Stimulated activated effector memory CD8-positive, alpha-beta T cell treated with anti-CD3 and anti-CD28 coated beads, Interleukin-12 subunit alpha, Interleukin-12 subunit beta, amount 100 ng/mL, for 72 hours (primary cell): ENCODE data around the gene ST3GAL6.

ENCODE experiments used
- ATAC-seq: fragments of 150-1000 bp; cut with Tn5 transposase; 2 replicates; pipeline ENCODE4 v1.10.0; 2021
- DNase-seq, 2 donors: peaks; one replicate each; pipeline ENCODE4 v3.0.0; 2021 to 2022; ENCODE audit warnings: low spot score in 2 of 2
- H3K27ac Mint-ChIP-seq: one replicate; pipeline ENCODE4 v1.8.0; 2022; ENCODE audit warnings: mild to moderate bottlenecking, mixed read lengths
- H3K36me3 Mint-ChIP-seq: one replicate; pipeline ENCODE4 v1.8.0; 2022; ENCODE audit warnings: mild to moderate bottlenecking, mixed read lengths
- H3K4me1 Mint-ChIP-seq: one replicate; pipeline ENCODE4 v1.8.0; 2022; ENCODE audit warnings: mixed read lengths
- H3K4me3 Mint-ChIP-seq: one replicate; pipeline ENCODE4 v1.8.0; 2022; ENCODE audit warnings: mild to moderate bottlenecking, mixed read lengths
- H3K9me3 Mint-ChIP-seq: one replicate; pipeline ENCODE4 v1.8.0; 2022; ENCODE audit warnings: mixed read lengths

The ST3GAL6 gene

DNA sequence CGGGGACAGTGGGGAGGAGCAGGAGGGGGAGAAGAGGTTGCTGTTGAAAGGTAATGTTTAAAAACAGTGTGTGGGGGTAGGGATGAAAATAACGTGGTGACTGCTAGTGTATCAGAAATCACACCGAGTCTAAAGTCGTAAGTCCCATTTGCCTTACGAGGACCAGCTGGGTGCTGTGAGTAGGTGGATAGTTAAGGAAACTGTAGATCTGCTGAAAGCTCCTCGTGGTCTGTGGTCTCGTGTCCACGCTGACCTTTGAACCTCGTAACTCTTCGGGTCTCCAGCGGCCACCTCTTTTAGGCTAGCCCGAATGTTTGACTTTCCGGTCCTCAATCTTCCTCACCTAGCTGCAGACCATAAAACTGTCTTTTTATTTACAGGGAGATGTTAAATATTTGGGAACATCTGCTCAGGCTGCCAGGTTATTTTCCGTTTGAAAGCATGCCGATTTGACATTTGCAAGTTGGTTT is 29.3 kb upstream of the ST3GAL6 start:
- H3K4me3 Mint-ChIP-seq, result peak overlapping the region; percentile 52
- ATAC-seq, result no peak
- no peak overlapping the region for H3K27ac Mint-ChIP-seq
- DNase-seq, result no peak
- peaks cover 5% of the 10 kb centered on the region for H3K4me1 Mint-ChIP-seq
- H3K9me3 Mint-ChIP-seq, result no peaks in the 10 kb centered on the region
- H3K36me3 Mint-ChIP-seq, result no peaks in the 10 kb centered on the region

DNA sequence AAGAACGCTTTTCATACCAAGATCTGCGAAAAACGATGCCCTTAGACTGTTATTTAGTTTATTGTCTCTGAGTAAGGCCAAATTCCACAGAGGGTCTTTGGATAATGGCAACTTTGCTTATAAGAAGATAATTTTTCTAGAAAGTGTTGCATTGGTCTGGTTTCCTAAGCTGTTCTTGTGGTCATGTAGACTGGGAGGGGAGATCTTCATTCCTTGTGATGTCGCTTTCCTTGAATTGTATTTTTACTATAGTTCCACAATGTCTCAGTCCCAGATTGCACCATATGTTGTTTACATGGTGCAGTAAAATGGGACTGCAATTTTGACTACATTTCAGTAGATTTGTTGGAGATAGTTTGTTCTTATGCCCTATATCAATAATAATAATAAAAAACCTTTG is 28.8 kb upstream of the ST3GAL6 start:
- no peak overlapping the region for H3K4me3 Mint-ChIP-seq

DNA sequence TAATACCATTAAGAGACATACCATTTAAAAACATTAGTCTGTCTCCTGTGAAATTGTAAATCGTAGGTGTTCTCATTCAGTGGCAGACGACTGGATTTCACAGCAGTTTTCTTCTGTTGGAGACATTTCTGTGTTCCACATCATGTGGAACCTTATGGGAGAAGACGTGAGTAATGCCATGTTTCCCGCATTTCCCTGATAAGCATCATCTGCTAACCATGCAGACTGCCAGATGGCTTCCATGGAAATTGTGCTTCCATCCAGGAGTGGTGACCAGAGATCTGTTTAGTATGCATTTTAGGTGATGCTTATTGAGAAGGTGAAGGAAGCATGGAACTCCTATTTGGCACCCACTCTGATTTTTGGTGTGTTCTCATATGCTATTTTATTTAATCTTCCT is 28.4 kb upstream of the ST3GAL6 start:
- no peaks in the 10 kb centered on the region for H3K9me3 Mint-ChIP-seq
- ATAC-seq, result no peak
- no peak for DNase-seq
- H3K27ac Mint-ChIP-seq, result no peak overlapping the region
- H3K4me1 Mint-ChIP-seq, result peaks cover 5% of the 10 kb centered on the region
- no peak overlapping the region for H3K4me3 Mint-ChIP-seq
- no peaks in the 10 kb centered on the region for H3K36me3 Mint-ChIP-seq

More for the DNA sequence above, 28.8 kb upstream of the ST3GAL6 start:
- DNase-seq (no peak), ATAC-seq (no peak)
- H3K27ac Mint-ChIP-seq, result no peak overlapping the region
- no peaks in the 10 kb centered on the region for H3K36me3 Mint-ChIP-seq
- H3K9me3 Mint-ChIP-seq, result no peaks in the 10 kb centered on the region
- peaks cover 5% of the 10 kb centered on the region for H3K4me1 Mint-ChIP-seq

DNA sequence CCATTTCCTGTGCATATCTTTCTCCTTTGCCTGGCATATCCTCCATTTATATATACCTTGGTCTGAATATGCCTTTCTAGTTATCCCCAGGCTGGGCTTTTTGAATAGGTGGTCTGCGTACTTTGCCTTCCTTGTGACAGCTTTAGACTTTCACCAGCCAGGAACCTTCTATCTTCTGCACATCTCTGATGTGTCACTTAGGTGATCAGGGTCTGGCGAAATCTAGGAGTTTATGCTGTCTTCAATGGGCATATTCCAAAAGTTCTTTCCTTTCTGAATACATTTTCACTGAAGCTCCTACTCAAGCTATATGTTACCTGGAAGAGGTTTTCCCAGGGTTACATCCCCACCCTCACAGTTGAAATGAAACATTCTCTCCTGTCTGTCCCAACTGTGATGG is 27.8 kb upstream of the ST3GAL6 start:
- Mint-ChIP-seq H3K36me3 (no peaks in the 10 kb centered on the region), H3K9me3 (no peaks in the 10 kb centered on the region)
- ATAC-seq, result no peak

DNA sequence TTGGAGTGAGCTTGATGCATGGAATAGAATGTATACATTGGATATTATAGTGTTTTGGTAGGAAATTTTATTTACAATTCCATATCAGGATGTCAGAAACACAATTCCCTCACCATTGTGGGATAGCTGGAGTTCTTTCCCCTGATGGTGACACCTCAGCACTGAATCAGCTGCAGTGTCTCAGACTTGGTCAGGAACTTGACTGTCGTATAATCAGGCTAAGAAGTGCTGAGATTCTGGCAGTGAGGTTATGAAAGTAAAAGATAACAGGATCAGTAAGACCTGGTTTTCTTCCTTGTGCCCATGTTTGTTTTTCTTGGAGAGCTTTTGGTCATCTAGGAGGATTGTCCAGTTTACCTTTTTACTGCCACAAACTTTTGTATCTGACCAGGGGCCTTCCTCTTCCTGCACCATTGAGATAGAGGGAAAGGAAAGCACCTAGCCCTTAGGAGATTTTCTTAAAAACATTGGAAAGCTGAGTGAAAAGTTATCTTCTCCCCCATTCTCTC is 27.3 kb upstream of the ST3GAL6 start:
- H3K4me3 Mint-ChIP-seq, result no peak overlapping the region
- no peaks in the 10 kb centered on the region for H3K36me3 Mint-ChIP-seq
- peaks cover 5% of the 10 kb centered on the region for H3K4me1 Mint-ChIP-seq
- H3K9me3 Mint-ChIP-seq, result no peaks in the 10 kb centered on the region
- H3K27ac Mint-ChIP-seq, result no peak overlapping the region
- DNase-seq, result no peak
- ATAC-seq, result no peak

More for the DNA sequence above, 27.8 kb upstream of the ST3GAL6 start:
- DNase-seq, result no peak
- no peak overlapping the region for H3K27ac Mint-ChIP-seq
- peaks cover 5% of the 10 kb centered on the region for H3K4me1 Mint-ChIP-seq
- no peak overlapping the region for H3K4me3 Mint-ChIP-seq

DNA sequence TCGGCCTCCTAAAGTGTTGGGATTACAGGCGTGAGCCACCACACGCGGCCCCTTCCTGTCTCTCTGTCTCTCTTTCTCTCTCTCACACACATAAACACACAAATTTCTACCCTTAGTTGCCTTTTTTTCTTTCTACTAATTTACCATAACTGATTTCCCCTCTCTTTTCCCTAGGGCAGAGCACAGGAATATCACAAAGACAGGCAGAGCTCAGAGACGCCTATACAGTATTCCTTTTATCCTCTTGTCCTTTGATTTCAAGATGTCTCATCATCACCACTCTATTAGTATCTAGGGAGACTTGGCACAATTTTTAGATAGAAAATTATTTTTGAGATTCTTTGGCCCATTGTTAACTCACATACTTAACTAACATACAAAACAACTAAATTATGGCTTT is 25.8 kb upstream of the ST3GAL6 start:
- H3K4me1 Mint-ChIP-seq, result peaks cover 5% of the 10 kb centered on the region
- no peak for DNase-seq
- no peak overlapping the region for H3K27ac Mint-ChIP-seq
- no peaks in the 10 kb centered on the region for H3K9me3 Mint-ChIP-seq
- ATAC-seq, result no peak
- H3K36me3 Mint-ChIP-seq, result no peaks in the 10 kb centered on the region
- no peak overlapping the region for H3K4me3 Mint-ChIP-seq

DNA sequence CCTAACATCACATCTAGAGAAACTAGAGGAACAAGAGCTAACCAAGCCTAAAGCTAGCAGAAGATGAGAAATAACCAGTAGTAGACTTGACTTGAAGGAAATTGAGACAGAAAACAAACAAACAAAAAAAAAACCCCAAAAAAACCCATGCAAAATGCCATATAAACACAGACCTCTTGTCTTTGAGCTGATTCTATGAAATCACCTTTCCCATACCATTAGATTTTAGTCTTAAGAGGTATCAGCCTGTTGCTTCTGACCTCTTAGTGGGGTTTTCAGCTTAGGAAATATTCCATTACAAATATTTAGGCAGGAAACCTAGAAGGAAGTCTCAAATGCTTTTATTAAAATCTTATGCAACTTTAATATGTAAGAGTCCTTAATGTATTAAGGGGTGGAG is 23.9 kb upstream of the ST3GAL6 start:
- ATAC-seq (no peak), DNase-seq (no peak)
- Mint-ChIP-seq H3K36me3 (no peaks in the 10 kb centered on the region), H3K4me3 (no peak overlapping the region), H3K27ac (no peak overlapping the region), H3K9me3 (no peaks in the 10 kb centered on the region), H3K4me1 (no peaks in the 10 kb centered on the region)

DNA sequence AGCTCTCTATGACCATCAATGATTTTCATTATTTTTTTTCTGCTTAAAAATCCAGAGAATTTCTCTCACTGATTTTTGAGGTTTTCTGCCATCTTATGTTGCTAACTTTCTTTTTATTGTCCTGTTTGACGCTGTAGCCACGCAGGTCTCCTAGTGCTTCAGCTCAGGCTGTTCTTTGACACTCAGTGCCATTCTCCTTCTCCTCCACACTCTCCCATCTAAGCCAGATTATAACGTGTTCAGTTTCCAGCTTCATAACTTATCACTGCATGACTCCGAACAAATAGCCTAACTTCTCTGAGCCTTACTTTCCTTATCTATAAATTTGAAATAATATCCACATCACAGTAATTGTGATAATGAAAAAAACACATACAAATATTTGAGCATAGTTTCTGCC is 22.8 kb upstream of the ST3GAL6 start:
- H3K9me3 Mint-ChIP-seq, result no peaks in the 10 kb centered on the region
- H3K4me3 Mint-ChIP-seq, result no peak overlapping the region
- no peaks in the 10 kb centered on the region for H3K4me1 Mint-ChIP-seq
- no peaks in the 10 kb centered on the region for H3K36me3 Mint-ChIP-seq
- DNase-seq (no peak), ATAC-seq (no peak)
- H3K27ac Mint-ChIP-seq, result no peak overlapping the region

DNA sequence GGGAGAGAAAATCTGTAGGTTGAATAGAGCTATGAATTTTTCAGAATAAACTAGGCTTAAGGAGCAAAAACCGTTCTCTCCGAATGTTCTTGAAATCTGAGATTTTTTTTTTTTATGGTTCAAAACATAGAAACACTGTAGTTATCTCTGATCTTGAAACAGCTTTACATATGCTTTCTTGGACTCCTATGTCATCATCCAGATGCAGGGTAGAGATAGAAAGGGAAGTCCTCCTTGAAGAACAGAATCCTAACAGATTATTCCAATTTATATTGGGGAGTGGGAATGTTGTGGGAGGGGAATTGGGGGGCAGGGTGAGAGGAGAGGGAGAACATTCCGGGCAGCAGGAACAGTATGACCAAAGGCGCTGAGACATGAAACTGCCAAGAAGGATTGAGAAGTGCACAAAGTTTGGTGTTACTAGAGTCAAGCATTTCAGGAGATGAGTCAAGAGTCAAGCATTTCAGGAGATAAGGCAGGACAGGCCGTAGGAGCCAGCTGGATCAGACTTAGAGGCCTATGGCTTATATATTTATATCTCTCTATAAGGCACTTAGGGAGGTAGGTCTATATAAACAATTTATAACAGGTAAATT is 21.9 kb upstream of the ST3GAL6 start:
- H3K4me3 Mint-ChIP-seq, result no peak overlapping the region
- H3K9me3 Mint-ChIP-seq, result no peaks in the 10 kb centered on the region
- ATAC-seq (no peak), DNase-seq (no peak)
- no peaks in the 10 kb centered on the region for H3K4me1 Mint-ChIP-seq
- H3K27ac Mint-ChIP-seq, result no peak overlapping the region
- H3K36me3 Mint-ChIP-seq, result no peaks in the 10 kb centered on the region

DNA sequence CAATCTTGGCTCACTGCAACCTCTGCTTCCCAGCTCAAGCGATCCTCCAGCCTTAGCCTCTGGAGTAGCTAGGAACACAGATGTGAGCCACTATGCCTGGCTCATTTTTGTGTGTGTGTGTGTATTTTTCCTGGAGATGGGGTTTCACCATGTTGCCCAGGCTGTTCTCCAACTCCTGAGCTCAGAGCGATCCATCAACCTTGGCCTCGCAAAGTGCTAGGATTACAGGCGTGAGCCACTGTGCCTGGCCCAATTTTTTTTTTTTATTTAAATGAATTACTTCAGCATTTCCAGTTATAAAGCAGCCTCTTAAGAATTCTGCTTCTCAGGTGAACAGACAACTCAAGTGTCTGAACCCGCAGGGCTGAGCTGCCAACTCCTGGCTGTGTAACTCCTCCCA is 20.1 kb upstream of the ST3GAL6 start:
- H3K36me3 Mint-ChIP-seq, result no peaks in the 10 kb centered on the region
- H3K27ac Mint-ChIP-seq, result no peak overlapping the region
- ATAC-seq, result no peak
- no peak overlapping the region for H3K4me3 Mint-ChIP-seq
- H3K9me3 Mint-ChIP-seq, result no peaks in the 10 kb centered on the region
- H3K4me1 Mint-ChIP-seq, result no peaks in the 10 kb centered on the region
- no peak for DNase-seq

DNA sequence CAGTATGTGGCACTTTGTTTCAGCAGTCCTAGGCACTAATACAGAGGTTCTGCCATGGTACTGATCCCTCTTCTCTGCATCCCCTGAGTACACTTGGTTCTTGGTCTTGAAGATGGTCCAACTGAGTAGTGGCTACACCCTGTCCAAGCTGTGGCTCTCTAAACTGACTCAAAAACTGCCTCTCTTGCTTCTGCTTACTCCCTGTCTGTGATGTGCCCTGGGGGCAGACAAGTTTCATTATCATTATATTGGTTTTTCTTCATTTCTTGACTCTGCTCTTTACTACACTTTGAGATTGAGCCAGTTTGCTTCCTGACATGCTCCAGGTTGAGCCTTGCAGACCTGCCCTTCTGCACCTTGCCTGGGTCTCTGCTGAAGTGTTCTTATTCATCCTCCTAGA is 18.9 kb upstream of the ST3GAL6 start:
- H3K9me3 Mint-ChIP-seq, result no peaks in the 10 kb centered on the region
- no peak overlapping the region for H3K27ac Mint-ChIP-seq
- no peaks in the 10 kb centered on the region for H3K36me3 Mint-ChIP-seq
- H3K4me3 Mint-ChIP-seq, result no peak overlapping the region
- H3K4me1 Mint-ChIP-seq, result no peaks in the 10 kb centered on the region
- ATAC-seq (no peak), DNase-seq (no peak)

DNA sequence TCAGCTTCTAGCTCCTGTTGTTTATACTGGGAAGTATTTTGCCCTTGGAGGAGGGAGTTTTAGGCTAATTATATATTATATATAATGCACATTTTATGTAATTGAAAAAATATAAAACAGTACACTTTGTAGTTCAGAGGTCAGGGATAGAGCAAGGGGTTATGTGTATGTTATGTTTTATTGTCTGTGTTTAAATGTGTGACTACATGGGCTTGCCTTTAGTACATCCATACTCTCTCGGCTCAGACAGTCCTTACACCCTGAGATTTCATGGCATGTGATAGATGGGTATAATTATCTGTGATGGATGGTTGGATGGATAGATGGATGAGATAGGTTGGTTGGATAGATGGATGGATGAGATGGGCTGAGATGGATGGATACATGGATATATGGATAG is 17.4 kb upstream of the ST3GAL6 start:
- Mint-ChIP-seq H3K36me3 (no peaks in the 10 kb centered on the region), H3K9me3 (no peaks in the 10 kb centered on the region), H3K4me1 (no peaks in the 10 kb centered on the region), H3K4me3 (no peak overlapping the region), H3K27ac (no peak overlapping the region)
- DNase-seq, result no peak
- ATAC-seq, result no peak

DNA sequence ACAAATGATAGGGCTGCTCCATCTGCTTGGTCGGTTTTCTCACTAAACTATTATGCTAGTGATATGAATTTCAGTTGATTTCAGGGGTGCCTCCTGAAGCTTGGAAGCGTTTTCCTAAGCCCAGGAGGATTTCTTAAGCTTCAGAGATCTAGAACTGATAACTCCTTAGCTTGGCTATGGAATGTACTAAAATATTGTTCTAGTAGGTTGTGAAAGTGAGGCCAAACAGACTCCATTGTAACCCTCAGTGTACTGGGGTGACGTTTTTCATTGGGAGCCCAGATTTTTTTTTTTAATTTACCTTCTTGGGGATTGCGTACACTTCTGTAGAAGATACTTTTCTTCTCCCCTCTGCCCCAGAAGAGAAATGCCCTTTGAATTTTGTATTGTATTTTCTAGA is 17.0 kb upstream of the ST3GAL6 start:
- Mint-ChIP-seq H3K9me3 (no peaks in the 10 kb centered on the region), H3K4me3 (no peak overlapping the region), H3K4me1 (no peaks in the 10 kb centered on the region), H3K27ac (no peak overlapping the region), H3K36me3 (no peaks in the 10 kb centered on the region)
- ATAC-seq (no peak), DNase-seq (no peak)

DNA sequence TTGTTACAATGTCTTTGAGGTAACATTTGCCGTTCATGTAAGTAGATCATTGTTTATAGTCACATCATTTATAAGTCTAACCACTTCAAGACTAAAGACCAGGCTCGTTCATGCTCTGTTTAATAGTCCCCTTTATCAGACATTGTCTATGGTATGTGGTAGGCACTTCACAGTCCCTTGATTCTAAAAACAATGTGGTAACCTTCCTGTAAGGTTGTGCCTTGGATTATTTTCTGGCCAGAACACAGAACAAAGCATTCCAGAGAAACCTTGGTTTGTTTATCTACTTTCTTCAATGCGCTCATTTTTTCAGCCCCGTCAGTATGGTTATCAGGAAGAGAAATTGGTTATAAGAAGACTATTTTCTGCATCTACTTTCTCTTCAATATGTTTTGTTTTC is 16.3 kb upstream of the ST3GAL6 start:
- H3K27ac Mint-ChIP-seq, result no peak overlapping the region
- ATAC-seq (no peak), DNase-seq (no peak)
- H3K9me3 Mint-ChIP-seq, result no peaks in the 10 kb centered on the region
- H3K4me3 Mint-ChIP-seq, result no peak overlapping the region
- no peaks in the 10 kb centered on the region for H3K36me3 Mint-ChIP-seq
- no peaks in the 10 kb centered on the region for H3K4me1 Mint-ChIP-seq

DNA sequence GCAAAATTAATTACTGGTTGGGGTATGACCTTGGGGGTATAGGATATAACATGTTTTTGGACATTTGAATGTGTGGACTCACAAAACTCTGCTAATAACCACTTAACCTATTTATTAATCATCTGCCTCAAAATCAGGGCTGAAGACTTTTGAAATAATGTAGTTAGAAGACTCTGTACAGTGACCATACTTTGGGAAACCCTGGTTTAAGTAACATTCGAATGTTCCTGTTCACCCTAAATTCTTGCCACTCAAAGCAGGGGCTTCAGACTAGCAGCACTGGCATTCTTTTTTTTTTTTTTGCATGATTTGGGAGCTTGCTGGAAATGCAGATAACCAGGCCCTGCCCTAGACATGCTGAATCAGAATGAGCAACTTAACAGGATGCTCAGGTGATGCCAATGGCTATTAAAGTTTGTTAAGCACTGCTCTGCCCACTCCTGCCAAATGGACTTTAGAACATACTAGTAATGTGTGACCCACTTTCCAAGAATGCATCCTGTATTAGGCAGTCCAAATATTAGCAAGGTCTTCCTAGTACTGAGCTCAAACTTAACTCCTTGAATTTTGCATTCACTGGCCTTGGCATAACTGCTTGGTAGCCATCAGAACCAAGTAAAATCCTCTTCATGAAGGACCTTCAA is 12.7 kb upstream of the ST3GAL6 start:
- DNase-seq, result no peak
- no peak overlapping the region for H3K27ac Mint-ChIP-seq
- H3K36me3 Mint-ChIP-seq, result no peaks in the 10 kb centered on the region
- H3K4me3 Mint-ChIP-seq, result no peak overlapping the region
- no peak for ATAC-seq
- no peaks in the 10 kb centered on the region for H3K9me3 Mint-ChIP-seq
- H3K4me1 Mint-ChIP-seq, result no peaks in the 10 kb centered on the region

DNA sequence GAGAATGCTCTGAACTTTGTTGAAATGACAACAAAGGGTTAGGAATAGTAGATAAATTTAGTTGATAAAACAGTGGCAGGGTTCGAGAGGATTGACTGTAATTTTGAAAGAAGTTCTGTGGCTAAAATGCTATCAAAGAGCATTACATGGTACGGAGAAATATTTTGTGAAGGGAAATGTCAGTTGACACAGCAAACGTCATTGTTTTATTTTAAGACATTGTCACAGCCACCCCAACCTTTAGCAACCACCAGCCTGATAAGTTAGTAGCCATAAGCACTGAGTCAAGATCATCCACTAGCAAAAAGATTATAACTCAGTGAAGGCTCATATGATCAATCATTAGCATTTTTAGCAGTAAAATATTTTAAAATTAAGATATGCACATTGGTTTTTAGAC is 8.7 kb upstream of the ST3GAL6 start:
- H3K4me3 Mint-ChIP-seq, result no peak overlapping the region

More for the DNA sequence above, 8.7 kb upstream of the ST3GAL6 start:
- no peaks in the 10 kb centered on the region for H3K4me1 Mint-ChIP-seq
- ATAC-seq (no peak), DNase-seq (no peak)
- no peaks in the 10 kb centered on the region for H3K36me3 Mint-ChIP-seq
- no peak overlapping the region for H3K27ac Mint-ChIP-seq
- H3K9me3 Mint-ChIP-seq, result no peaks in the 10 kb centered on the region
